IMR-90 (cell line): ENCODE results near the gene RBM39. TPM values are rescaled to one million over a fixed set of nuclear protein-coding genes. Genes with fewer than 3 reads are reported as not detected.

Source experiments
- ATAC-seq: fragments of 200-7000 bp; cut with Tn5 transposase; 2 replicates; pipeline ENCODE4 v1.9.1; 2020; ENCODE audit warnings: low read depth, mild to moderate bottlenecking, moderate library complexity
- BruUV-seq: library from RNA; stranded (reverse); fragments of 400-500 nt; replicated peaks from 2 replicates; lab custom pipeline; 2021; lab: Mats Ljungman, UMichigan
- CTCF ChIA-PET: fragments of 300-600 bp; formaldehyde crosslinking; extraction: SDS; loops from one replicate; lab custom pipeline; 2021; ENCODE audit warnings: antibody characterized with exemption; lab: Yijun Ruan, JAX
- POLR2A ChIA-PET: fragments of 300-600 bp; sonication (Branson Sonifier 250); formaldehyde crosslinking; loops from one replicate; lab custom pipeline; 2022; ENCODE audit warnings: antibody characterized with exemption; ENCODE audit not compliant: unreplicated experiment; lab: Charles Lee
- DNase-seq: peaks from one replicate; pipeline ENCODE4 v3.0.0; 2013
- H2AFZ ChIP-seq: replicated peaks from 2 replicates; pipeline ENCODE3; 2013; ENCODE audit warnings: low read length, mild to moderate bottlenecking; ENCODE audit not compliant: poor library complexity
- H2AK5ac ChIP-seq: 2 replicates; pipeline ENCODE4 v1.6.1; 2013; ENCODE audit warnings: low read depth, low read length, inconsistent platforms
- H2AK9ac ChIP-seq: replicated peaks from 2 replicates; pipeline ENCODE3; 2013; ENCODE audit warnings: mild to moderate bottlenecking, low read depth, low read length, moderate library complexity; ENCODE audit not compliant: poor library complexity
- H2BK120ac ChIP-seq: 2 replicates; pipeline ENCODE4 v1.6.1; 2013; ENCODE audit warnings: low read depth, low read length, inconsistent platforms
- H2BK15ac ChIP-seq: 3 replicates; pipeline ENCODE4 v1.6.1; 2013; ENCODE audit warnings: low read depth, low read length, inconsistent platforms
- H2BK20ac ChIP-seq: 2 replicates; pipeline ENCODE4 v1.6.1; 2013; ENCODE audit warnings: low read depth, mild to moderate bottlenecking, inconsistent platforms, low read length, moderate library complexity
- H2BK5ac ChIP-seq: 2 replicates; pipeline ENCODE4 v1.6.1; 2013; ENCODE audit warnings: mild to moderate bottlenecking, low read depth, low read length, inconsistent platforms; ENCODE audit not compliant: poor library complexity, severe bottlenecking
- H3K14ac ChIP-seq: replicated peaks from 2 replicates; pipeline ENCODE4 v1.6.1; 2013; ENCODE audit warnings: low read depth, low read length, inconsistent platforms
- H3K18ac ChIP-seq: 2 replicates; pipeline ENCODE4 v1.6.1; 2013; ENCODE audit warnings: low read depth, low read length, control low read depth
- H3K23ac ChIP-seq: 2 replicates; pipeline ENCODE4 v1.6.1; 2013; ENCODE audit warnings: low read depth, low read length, inconsistent platforms
- H3K27ac ChIP-seq: 2 replicates; pipeline ENCODE4 v1.5.1; 2013; ENCODE audit warnings: mild to moderate bottlenecking, control low read depth, low read length; ENCODE audit not compliant: insufficient read depth
- H3K27me3 ChIP-seq: 2 replicates; pipeline ENCODE4 v1.6.1; 2013; ENCODE audit warnings: low read length; ENCODE audit not compliant: control insufficient read depth, insufficient read depth
- H3K36me3 ChIP-seq: 2 replicates; pipeline ENCODE4 v1.6.1; 2013; ENCODE audit warnings: low read length, mixed read lengths; ENCODE audit not compliant: control insufficient read depth, insufficient read depth
- H3K4ac ChIP-seq: 2 replicates; pipeline ENCODE4 v1.6.1; 2013; ENCODE audit warnings: low read depth, low read length, inconsistent platforms
- H3K4me1 ChIP-seq: 2 replicates; pipeline ENCODE4 v1.6.1; 2013; ENCODE audit warnings: low read length, mixed read lengths; ENCODE audit not compliant: control insufficient read depth, insufficient read depth
- H3K4me2 ChIP-seq: 2 replicates; pipeline ENCODE4 v1.6.1; 2013; ENCODE audit warnings: low read depth, mild to moderate bottlenecking, control low read depth, low read length, moderate library complexity
- H3K4me3 ChIP-seq: 2 replicates; pipeline ENCODE4 v1.5.1; 2013; ENCODE audit warnings: low read depth, mild to moderate bottlenecking, control low read depth, low read length, moderate library complexity; ENCODE audit not compliant: insufficient read depth
- H3K56ac ChIP-seq: 2 replicates; pipeline ENCODE4 v1.6.1; 2013; ENCODE audit warnings: low read length, inconsistent platforms; ENCODE audit not compliant: insufficient read depth; ENCODE audit errors: extremely low read depth
- H3K79me1 ChIP-seq, 2 experiments: 2 replicates each; pipeline ENCODE4 v1.6.1; 2013; ENCODE audit warnings: low read length in 2 of 2, inconsistent platforms in 1 of 2, low read depth in 1 of 2
- H3K9ac ChIP-seq: 2 replicates; pipeline ENCODE4 v1.6.1; 2013; ENCODE audit warnings: low read depth, low read length, control low read depth
- H3K9me1 ChIP-seq: 2 replicates; pipeline ENCODE4 v1.6.1; 2013; ENCODE audit warnings: low read length, inconsistent platforms; ENCODE audit not compliant: insufficient read depth
- H3K9me3 ChIP-seq: 2 replicates; pipeline ENCODE4 v1.6.1; 2013; ENCODE audit warnings: low read length; ENCODE audit not compliant: control insufficient read depth, insufficient read depth
- H4K20me1 ChIP-seq: 2 replicates; pipeline ENCODE4 v1.6.1; 2013; ENCODE audit warnings: low read length, inconsistent platforms; ENCODE audit not compliant: insufficient read depth
- H4K5ac ChIP-seq: 2 replicates; pipeline ENCODE4 v1.6.1; 2013; ENCODE audit warnings: mild to moderate bottlenecking, low read depth, low read length, control low read depth
- H4K8ac ChIP-seq, 2 experiments: 2 replicates each; pipeline ENCODE4 v1.6.1; 2013; ENCODE audit warnings: low read depth in 2 of 2, low read length in 2 of 2, control low read depth in 1 of 2, inconsistent platforms in 1 of 2
- H4K91ac ChIP-seq: 2 replicates; pipeline ENCODE4 v1.6.1; 2013; ENCODE audit warnings: low read depth, low read length, inconsistent platforms; ENCODE audit not compliant: insufficient read depth
- CEBPB ChIP-seq: IDR thresholded peaks from 2 replicates; pipeline ENCODE4 v1.6.1; 2012; ENCODE audit warnings: low read depth, low read length, improper control_type of control experiment
- CHD1 ChIP-seq: IDR thresholded peaks from 2 replicates; pipeline ENCODE4 v1.6.1; 2012; ENCODE audit warnings: low read depth, low read length, improper control_type of control experiment
- ELK1 ChIP-seq: fragments of 150-350 bp; IDR thresholded peaks from 2 replicates; pipeline ENCODE4 v1.6.1; 2016; ENCODE audit warnings: low read depth, mild to moderate bottlenecking, low read length, moderate library complexity, borderline replicate concordance
- FOS ChIP-seq: fragments of 150-350 bp; IDR thresholded peaks from 2 replicates; pipeline ENCODE4 v1.6.1; 2016; ENCODE audit warnings: low read depth, low read length
- MAZ ChIP-seq: IDR thresholded peaks from 2 replicates; pipeline ENCODE4 v1.6.1; 2012; ENCODE audit warnings: low read depth, mild to moderate bottlenecking, low read length, improper control_type of control experiment, moderate library complexity, borderline replicate concordance
- POLR2A ChIP-seq: IDR thresholded peaks from 2 replicates; pipeline ENCODE4 v1.6.1; 2012; ENCODE audit warnings: mild to moderate bottlenecking, low read depth, low read length
- RFX5 ChIP-seq: IDR thresholded peaks from 2 replicates; pipeline ENCODE4 v1.8.0; 2012; ENCODE audit warnings: low read depth, mild to moderate bottlenecking, low read length, moderate library complexity
- USF2 ChIP-seq: fragments of 150-350 bp; IDR thresholded peaks from 2 replicates; pipeline ENCODE4 v1.6.1; 2017; ENCODE audit warnings: mild to moderate bottlenecking, antibody characterized with exemption, low read length, low read depth
- WGBS, 2 experiments: methylation state at CpG; one replicate each; pipeline versions ENCODE4 v1.1.5 to v1.1.7; 2013; ENCODE audit warnings: missing lambda C conversion rate in 2 of 2; ENCODE audit not compliant: insufficient read length in 1 of 2; ENCODE audit errors: extremely low coverage in 2 of 2; 5-methylcytosine and 5-hydroxymethylcytosine counted together
- dilution Hi-C: fragments of 300-500 bp; cut with HindIII; formaldehyde crosslinking; loops from one replicate; pipeline ENCODE4 v1.14.3; 2018; ENCODE audit warnings: low sequenced_read_pairs; ENCODE audit not compliant: unreplicated experiment
- in situ Hi-C: fragments of 300-500 bp; cut with MboI; formaldehyde crosslinking; loops from 3 replicates; pipeline ENCODE4 v1.14.3; 2019; ENCODE audit warnings: low sequenced_read_pairs, inconsistent platforms, mixed read lengths
- intact Hi-C: fragments of 100-400 bp; cut with micrococcal nuclease; formaldehyde crosslinking; loops from 2 replicates; pipeline ENCODE4 v1.10.0; 2022
- polyA plus RNA-seq, 3 experiments: library from polyadenylated mRNA; depleted of rRNA; stranded (reverse); fragments of >200 nt; gene quantifications; 2 replicates each; pipeline ENCODE4 v1.2.3, GENCODE V29; 2012; ENCODE audit warnings: low replicate concordance in 1 of 3
- total RNA-seq: library from RNA; depleted of rRNA; stranded (reverse); fragments of >200 nt; gene quantifications from 2 replicates; pipeline ENCODE4 v1.2.3, GENCODE V29; 2012

RBM39 gene
- total and polyA plus RNA-seq, 2 of the 4 experiments (the other 2 are of a cell fraction): 106 to 166 TPM

GRCh38 chr20:35737865-35738333, 4.2 kb downstream of the RBM39 start:
- H2AFZ ChIP-seq: no peak overlapping the region
- no peak overlapping the region for H3K4ac ChIP-seq
- H3K9ac ChIP-seq: no peak overlapping the region
- no peak for DNase-seq
- H3K9me3 ChIP-seq: no peaks in the 10 kb centered on the region
- H4K8ac ChIP-seq: no peak overlapping the region
- no peak overlapping the region for H4K5ac ChIP-seq
- in situ Hi-C loops (no loop called here), intact Hi-C loops (no loop called here), dilution Hi-C loops (no loop called here)
- H2BK5ac ChIP-seq: no peak overlapping the region
- no peak for ATAC-seq
- CTCF ChIA-PET: no interaction called here
- H3K27me3 ChIP-seq: no peaks in the 10 kb centered on the region
- TF ChIP-seq CEBPB (no peak), ELK1 (no peak), FOS (no peak), CHD1 (no peak), RFX5 (no peak), USF2 (no peak), POLR2A (no peak), MAZ (no peak)
- H3K9me1 ChIP-seq: peaks cover 3% of the 10 kb centered on the region
- H3K4me1 ChIP-seq: peaks cover 6% of the 10 kb centered on the region
- no peak overlapping the region for H3K18ac ChIP-seq
- peaks cover 85% of the 10 kb centered on the region for H4K20me1 ChIP-seq
- no peak overlapping the region for H2BK15ac ChIP-seq
- no peak overlapping the region for H2BK20ac ChIP-seq
- no peak overlapping the region for H3K56ac ChIP-seq
- peaks cover 51% of the 10 kb centered on the region for H3K36me3 ChIP-seq
- H3K79me1 ChIP-seq: peaks cover 0 to 24% of the 10 kb centered on the region in 2 experiments; a peak in 2 of 4 replicates
- H4K91ac ChIP-seq: no peak overlapping the region
- H2AK5ac ChIP-seq: no peak overlapping the region
- H2BK120ac ChIP-seq: no peak overlapping the region
- no CpG with 5 or more reads among the region's 15 CpGs for WGBS, 2 experiments
- no peak overlapping the region for H3K14ac ChIP-seq
- BruUV-seq: no TSS peak
- H3K4me2 ChIP-seq: no peak overlapping the region
- no peak overlapping the region for H3K23ac ChIP-seq
- H2AK9ac ChIP-seq: no peak overlapping the region
- H3K4me3 ChIP-seq: no peak overlapping the region
- POLR2A ChIA-PET: interaction anchor here (0.6 kb wide), 1 partner anchor 200 kb away, joined by 6 read pairs; no protein-coding TSS in a partner anchor
- no peak overlapping the region for H3K27ac ChIP-seq
